Breast epithelium (tissue), 4 donors: ENCODE measurements around the gene SPZ1. TPM values are rescaled to one million over a fixed set of nuclear protein-coding genes. Genes with fewer than 3 reads are reported as not detected.

Source experiments
- DNase-seq, 2 donors: peaks; one replicate each; pipeline ENCODE4 v3.0.0-alpha.2; 2019; ENCODE audit warnings: low spot score in 2 of 2
- H3K27ac ChIP-seq, 2 donors: fragments of 200-600 bp; sonication (generic) in 1 of 2; one replicate each; pipeline ENCODE4 v1.5.1; 2016 to 2019; ENCODE audit warnings: mild to moderate bottlenecking in 1 of 2
- H3K27me3 ChIP-seq, 2 donors: fragments of 200-600 bp; sonication (generic) in 1 of 2; one replicate each; pipeline versions ENCODE4 v1.5.1 to v1.6.0; 2017 to 2019; ENCODE audit warnings: control low read depth in 1 of 2, mild to moderate bottlenecking in 1 of 2
- H3K36me3 ChIP-seq: fragments of 200-600 bp; one replicate; pipeline ENCODE4 v1.5.1; 2019
- H3K4me1 ChIP-seq, 2 donors: fragments of 200-600 bp; sonication (generic); one replicate each; pipeline ENCODE4 v1.5.1; 2016 to 2019; ENCODE audit warnings: control low read depth in 1 of 2
- H3K4me3 ChIP-seq, 3 donors: fragments of 200-600 bp; sonication (generic); 1 replicate in 2 of 3; 2 replicates in 1 of 3; pipeline ENCODE4 v1.5.1; 2016 to 2019; ENCODE audit warnings: mild to moderate bottlenecking in 3 of 3, moderate library complexity in 2 of 3
- H3K9me3 ChIP-seq, 2 donors: fragments of 200-600 bp; sonication (generic) in 1 of 2; one replicate each; pipeline ENCODE4 v1.5.1; 2016 to 2019; ENCODE audit warnings: control low read depth in 1 of 2
- POLR2A ChIP-seq: fragments of 450-650 bp; IDR thresholded peaks from one replicate; pipeline ENCODE4 v1.6.1; 2016; ENCODE audit warnings: antibody characterized with exemption, mild to moderate bottlenecking, moderate library complexity
- POLR2AphosphoS5 ChIP-seq, 3 donors: sonication (generic); formaldehyde crosslinking; IDR thresholded peaks; one replicate each; pipeline ENCODE4 v1.6.1; 2017; ENCODE audit warnings: antibody characterized with exemption in 3 of 3
- intact Hi-C: fragments of 100-400 bp; cut with DNase I; formaldehyde crosslinking; loops from one replicate; pipeline ENCODE4 v1.15.1; 2023; ENCODE audit warnings: low total_unique reads
- total RNA-seq, 3 donors: library from RNA; depleted of rRNA; stranded (reverse); fragments of >200 nt; gene quantifications; one replicate each; pipeline ENCODE4 v1.1.0, GENCODE V29; 2016
- TF ChIP-seq, protein P1 (sequence below), 3 donors: fragments of 450-650 bp; IDR thresholded peaks; one replicate each; pipeline ENCODE4 v1.5.1; 2016 to 2017; ENCODE audit warnings: antibody characterized with exemption in 3 of 3, mild to moderate bottlenecking in 3 of 3, moderate library complexity in 3 of 3

SPZ1 gene
- total RNA-seq, 3 donors from 2014 or later, result not detected

DNA sequence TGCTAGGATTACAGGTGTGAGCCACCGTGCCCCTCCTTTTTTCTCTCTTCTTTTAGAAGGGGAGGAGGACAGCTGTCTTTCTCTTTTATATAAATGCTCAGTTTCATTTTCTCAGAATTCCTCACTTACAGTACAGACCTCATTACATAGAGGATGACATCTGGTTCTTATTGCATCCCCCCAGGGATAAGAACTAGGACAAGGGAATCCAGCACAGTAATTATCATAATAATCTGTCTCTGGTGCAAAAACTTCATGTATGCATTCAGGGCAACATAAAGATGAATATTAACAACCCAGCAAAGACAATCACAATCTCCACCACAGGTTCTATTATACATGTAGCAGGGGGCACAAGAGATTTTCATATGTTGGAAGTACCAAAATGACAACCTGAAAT, 5.1 kb downstream of the SPZ1 start:
- intact Hi-C loops, result no loop called here
- Histone ChIP-seq H3K4me1 (no peaks in the 10 kb centered on the region), H3K36me3 (no peaks in the 10 kb centered on the region), H3K4me3 (no peak overlapping the region), H3K27me3 (no peaks in the 10 kb centered on the region), H3K9me3 (no peaks in the 10 kb centered on the region), H3K27ac (no peak overlapping the region)
- no peak for DNase-seq
- TF ChIP-seq POLR2A, result no peak
- TF ChIP-seq, protein P1, sequence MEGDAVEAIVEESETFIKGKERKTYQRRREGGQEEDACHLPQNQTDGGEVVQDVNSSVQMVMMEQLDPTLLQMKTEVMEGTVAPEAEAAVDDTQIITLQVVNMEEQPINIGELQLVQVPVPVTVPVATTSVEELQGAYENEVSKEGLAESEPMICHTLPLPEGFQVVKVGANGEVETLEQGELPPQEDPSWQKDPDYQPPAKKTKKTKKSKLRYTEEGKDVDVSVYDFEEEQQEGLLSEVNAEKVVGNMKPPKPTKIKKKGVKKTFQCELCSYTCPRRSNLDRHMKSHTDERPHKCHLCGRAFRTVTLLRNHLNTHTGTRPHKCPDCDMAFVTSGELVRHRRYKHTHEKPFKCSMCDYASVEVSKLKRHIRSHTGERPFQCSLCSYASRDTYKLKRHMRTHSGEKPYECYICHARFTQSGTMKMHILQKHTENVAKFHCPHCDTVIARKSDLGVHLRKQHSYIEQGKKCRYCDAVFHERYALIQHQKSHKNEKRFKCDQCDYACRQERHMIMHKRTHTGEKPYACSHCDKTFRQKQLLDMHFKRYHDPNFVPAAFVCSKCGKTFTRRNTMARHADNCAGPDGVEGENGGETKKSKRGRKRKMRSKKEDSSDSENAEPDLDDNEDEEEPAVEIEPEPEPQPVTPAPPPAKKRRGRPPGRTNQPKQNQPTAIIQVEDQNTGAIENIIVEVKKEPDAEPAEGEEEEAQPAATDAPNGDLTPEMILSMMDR (IDR thresholded peaks at IDR 0.05), result no peak
- no peak for TF ChIP-seq POLR2AphosphoS5 (IDR thresholded peaks at IDR 0.05)

DNA sequence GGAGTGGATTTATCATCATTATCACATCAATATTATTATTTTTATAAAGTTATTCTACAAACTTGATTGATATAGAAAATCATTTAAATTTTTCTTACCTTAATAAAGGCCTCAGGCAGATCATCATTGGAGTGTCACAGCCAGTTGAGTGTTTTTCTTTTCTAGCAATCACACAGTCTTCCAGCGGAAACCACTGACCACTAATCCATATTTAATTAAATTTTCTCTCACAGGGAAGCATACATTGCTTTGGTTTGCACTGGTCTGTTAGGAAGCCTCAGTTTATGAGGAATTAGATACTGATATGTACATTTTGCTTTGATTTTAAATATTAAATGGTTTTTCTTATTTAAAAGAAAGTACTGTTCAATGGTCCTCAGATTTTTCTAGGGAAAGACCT, 6.7 kb downstream of the SPZ1 start:
- Histone ChIP-seq H3K4me3 (no peak overlapping the region), H3K27ac (no peak overlapping the region), H3K36me3 (no peaks in the 10 kb centered on the region), H3K9me3 (no peaks in the 10 kb centered on the region), H3K27me3 (no peaks in the 10 kb centered on the region), H3K4me1 (no peaks in the 10 kb centered on the region)
- intact Hi-C loops, result no loop called here
- no peak for DNase-seq
- no peak for TF ChIP-seq POLR2A
- TF ChIP-seq, protein P1 (IDR thresholded peaks at IDR 0.05), result no peak
- TF ChIP-seq POLR2AphosphoS5 (IDR thresholded peaks at IDR 0.05), result no peak

DNA sequence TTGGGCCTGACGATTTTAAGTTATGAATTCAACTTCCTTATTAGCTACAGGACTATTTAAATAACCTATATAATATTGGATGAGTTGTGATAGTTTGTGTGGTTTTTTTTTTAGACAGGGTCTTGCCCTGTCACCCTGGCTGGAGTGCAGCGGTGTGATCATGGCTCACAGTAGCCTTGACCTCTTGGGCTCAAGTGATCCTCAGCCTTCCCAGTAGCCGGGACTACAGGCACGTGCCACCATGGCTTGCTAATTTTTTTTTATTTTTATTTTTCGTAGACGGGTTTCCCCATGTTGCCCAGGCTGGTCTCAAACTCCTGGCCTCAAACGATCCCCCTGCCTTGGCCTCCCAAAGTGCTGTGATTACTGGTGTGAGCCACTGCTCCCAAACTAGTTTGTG, 17.6 kb downstream of the SPZ1 start:
- no peaks in the 10 kb centered on the region for H3K36me3 ChIP-seq
- H3K27ac ChIP-seq, result no peak overlapping the region
- no peaks in the 10 kb centered on the region for H3K9me3 ChIP-seq
- intact Hi-C loops, result no loop called here
- H3K4me3 ChIP-seq, result no peak overlapping the region
- no peaks in the 10 kb centered on the region for H3K27me3 ChIP-seq
- DNase-seq, result no peak
- no peaks in the 10 kb centered on the region for H3K4me1 ChIP-seq
- TF ChIP-seq POLR2A, result no peak
- TF ChIP-seq POLR2AphosphoS5 (IDR thresholded peaks at IDR 0.05), result no peak
- TF ChIP-seq, protein P1 (IDR thresholded peaks at IDR 0.05), result no peak

DNA sequence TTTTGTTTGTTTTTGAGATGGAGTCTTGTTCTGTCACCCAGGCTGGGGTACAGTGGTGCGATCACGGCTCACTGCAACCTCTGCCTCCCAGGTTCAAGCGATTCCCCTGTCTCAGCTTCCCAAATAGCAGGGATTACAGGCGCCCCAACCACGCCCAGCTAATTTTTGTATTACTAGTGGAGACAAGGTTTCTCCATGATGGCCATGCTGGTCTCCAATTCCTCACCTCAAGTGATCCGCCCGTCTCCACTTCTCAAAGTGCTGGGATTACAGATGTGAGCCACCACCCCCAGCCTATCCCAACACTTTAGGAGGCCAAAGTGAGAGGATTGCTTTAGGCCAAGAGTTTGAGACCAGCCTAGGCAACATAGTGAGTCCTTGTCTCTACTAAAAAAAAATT, 19.3 kb downstream of the SPZ1 start:
- Histone ChIP-seq H3K4me3 (no peak overlapping the region), H3K27ac (no peak overlapping the region), H3K9me3 (no peaks in the 10 kb centered on the region), H3K27me3 (no peaks in the 10 kb centered on the region), H3K4me1 (no peaks in the 10 kb centered on the region), H3K36me3 (no peaks in the 10 kb centered on the region)
- no peak for DNase-seq
- TF ChIP-seq POLR2AphosphoS5 (IDR thresholded peaks at IDR 0.05) (no peak), POLR2A (no peak)
- TF ChIP-seq, protein P1 (IDR thresholded peaks at IDR 0.05), result no peak
- intact Hi-C loops, result no loop called here

DNA sequence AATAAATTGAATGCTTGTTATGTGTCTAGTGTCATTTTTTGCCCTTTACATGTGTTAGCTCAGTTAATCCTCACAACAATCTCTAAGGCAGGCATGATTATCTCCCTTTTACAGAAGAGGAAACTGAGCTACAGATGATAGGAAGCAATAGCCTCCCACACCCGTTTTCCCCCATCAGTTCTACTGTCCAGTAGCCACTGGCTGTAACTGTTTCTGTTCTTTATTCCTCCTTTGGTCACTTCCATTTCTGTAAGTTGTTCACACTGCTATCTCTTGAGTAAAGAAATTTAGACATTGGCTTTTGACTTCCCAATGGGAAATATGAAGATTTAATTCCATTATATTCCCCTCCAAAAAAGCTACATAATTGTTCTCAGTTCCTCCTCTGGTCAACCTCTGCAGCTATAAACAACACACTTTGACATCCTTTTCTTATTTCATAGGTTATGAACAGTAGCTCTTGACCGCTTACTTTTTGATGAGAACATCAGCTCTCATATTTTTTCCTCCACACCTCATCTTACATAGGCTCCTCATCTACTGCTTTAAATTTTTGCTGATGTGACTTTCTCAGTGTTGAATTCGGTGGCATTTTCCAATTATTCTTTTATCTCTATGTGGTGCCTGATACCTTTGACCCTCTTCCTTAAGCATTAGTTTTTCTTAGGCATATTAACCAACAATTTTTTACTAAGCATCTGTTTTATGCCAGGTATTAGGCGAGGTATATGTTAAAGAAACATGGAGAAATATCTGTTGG, 21.4 kb downstream of the SPZ1 start:
- no peaks in the 10 kb centered on the region for H3K27me3 ChIP-seq
- no peaks in the 10 kb centered on the region for H3K9me3 ChIP-seq
- H3K4me1 ChIP-seq, result no peaks in the 10 kb centered on the region
- no peak for DNase-seq
- intact Hi-C loops, result no loop called here
- H3K36me3 ChIP-seq, result no peaks in the 10 kb centered on the region
- no peak overlapping the region for H3K4me3 ChIP-seq
- no peak overlapping the region for H3K27ac ChIP-seq
- TF ChIP-seq POLR2AphosphoS5 (IDR thresholded peaks at IDR 0.05), result no peak
- no peak for TF ChIP-seq POLR2A
- TF ChIP-seq, protein P1 (IDR thresholded peaks at IDR 0.05), result no peak
